ENCODE measurements around the gene HSD3B2. TPM values are rescaled to one million over a fixed set of nuclear protein-coding genes. Genes with fewer than 3 reads are reported as not detected.

Gene HSD3B2
- total RNA-seq, 1 experiment from 2014 or later, result not detected

- H2BK120ac ChIP-seq (ENCODE audit: low read depth, low read length, poor library complexity, severe bottlenecking), result no peak overlapping the region
- no peak overlapping the region for H3T11ph ChIP-seq (ENCODE audit: low read length)
- H3K18ac ChIP-seq (ENCODE audit: insufficient read length, low read depth, low read length), result no peak overlapping the region
- no peak overlapping the region for H4K91ac ChIP-seq (ENCODE audit: insufficient read length, low read depth, low read length)
- peaks cover 9 to 15% of the 10 kb centered on the region in 2 experiments for H3K4me1 Mint-ChIP-seq
- H3K27ac Mint-ChIP-seq, result no peak overlapping the region
- no peaks in the 10 kb centered on the region for H3K27me3 ChIP-seq (ENCODE audit: insufficient read depth, low read length)
- H2BK5ac ChIP-seq (ENCODE audit: insufficient read length, low read length), result no peak overlapping the region
- no peak overlapping the region for H3K23ac ChIP-seq (ENCODE audit: insufficient read length, low read depth, low read length)
- H3K4me1 ChIP-seq (ENCODE audit: insufficient read depth, low read length), result no peaks in the 10 kb centered on the region; the same call in 1 of the 2 replicates
- TF ChIP-seq, protein P1, sequence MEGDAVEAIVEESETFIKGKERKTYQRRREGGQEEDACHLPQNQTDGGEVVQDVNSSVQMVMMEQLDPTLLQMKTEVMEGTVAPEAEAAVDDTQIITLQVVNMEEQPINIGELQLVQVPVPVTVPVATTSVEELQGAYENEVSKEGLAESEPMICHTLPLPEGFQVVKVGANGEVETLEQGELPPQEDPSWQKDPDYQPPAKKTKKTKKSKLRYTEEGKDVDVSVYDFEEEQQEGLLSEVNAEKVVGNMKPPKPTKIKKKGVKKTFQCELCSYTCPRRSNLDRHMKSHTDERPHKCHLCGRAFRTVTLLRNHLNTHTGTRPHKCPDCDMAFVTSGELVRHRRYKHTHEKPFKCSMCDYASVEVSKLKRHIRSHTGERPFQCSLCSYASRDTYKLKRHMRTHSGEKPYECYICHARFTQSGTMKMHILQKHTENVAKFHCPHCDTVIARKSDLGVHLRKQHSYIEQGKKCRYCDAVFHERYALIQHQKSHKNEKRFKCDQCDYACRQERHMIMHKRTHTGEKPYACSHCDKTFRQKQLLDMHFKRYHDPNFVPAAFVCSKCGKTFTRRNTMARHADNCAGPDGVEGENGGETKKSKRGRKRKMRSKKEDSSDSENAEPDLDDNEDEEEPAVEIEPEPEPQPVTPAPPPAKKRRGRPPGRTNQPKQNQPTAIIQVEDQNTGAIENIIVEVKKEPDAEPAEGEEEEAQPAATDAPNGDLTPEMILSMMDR (conservative IDR thresholded peaks at IDR 0.05), result no peak
- H4K5ac ChIP-seq (ENCODE audit: insufficient read length, low read depth, low read length), result no peak overlapping the region
- H4K20me1 ChIP-seq (ENCODE audit: control insufficient read depth, insufficient read depth, insufficient read length), result no peaks in the 10 kb centered on the region
- no peak overlapping the region for H2AFZ ChIP-seq (ENCODE audit: low read length)
- no peak overlapping the region for H3K4me2 ChIP-seq (ENCODE audit: insufficient read depth, insufficient read length, low read length)
- H3K36me3 Mint-ChIP-seq (ENCODE audit: insufficient read depth in 1 of 3, low read depth in 3 of 3), result no peaks in the 10 kb centered on the region
- no peak overlapping the region for H3K27ac ChIP-seq (ENCODE audit: insufficient read length, low read depth, low read length)
- no peaks in the 10 kb centered on the region; the same call in 1 of the 2 replicates for H3K27me3 Mint-ChIP-seq (ENCODE audit: low read depth)
- H2BK12ac ChIP-seq (ENCODE audit: insufficient read length, low read depth, low read length), result no peak overlapping the region
- peaks cover 0 to 7% of the 10 kb centered on the region in 2 experiments for H3K9me3 Mint-ChIP-seq
- no CpG with 5 or more reads among the region's 1 CpG for WGBS (ENCODE audit: extremely low coverage, insufficient read length, low lambda C conversion rate)
- no peaks in the 10 kb centered on the region for H3K23me2 ChIP-seq (ENCODE audit: insufficient read length, low read depth, low read length, poor library complexity, severe bottlenecking)
- H2BK20ac ChIP-seq (ENCODE audit: low read depth, low read length, poor library complexity, severe bottlenecking), result no peak overlapping the region
- no peak overlapping the region for H2AK5ac ChIP-seq (ENCODE audit: insufficient read length, low read length)
- no peak overlapping the region for H3K4ac ChIP-seq (ENCODE audit: low read depth, low read length)
- H3K9ac ChIP-seq (ENCODE audit: extremely low read depth, insufficient read length, low read length), result no peak overlapping the region
- no peak overlapping the region for H3K4me3 Mint-ChIP-seq
- no peak for DNase-seq
- H2BK15ac ChIP-seq (ENCODE audit: low read depth, low read length), result no peak overlapping the region
- no peak overlapping the region for H3K56ac ChIP-seq (ENCODE audit: insufficient read length, low read depth, low read length)
- H3K79me2 ChIP-seq (ENCODE audit: insufficient read depth, low read length), result no peaks in the 10 kb centered on the region
- H3K79me1 ChIP-seq (ENCODE audit: insufficient read depth, low read depth, low read length, poor library complexity, severe bottlenecking), result no peaks in the 10 kb centered on the region
- H4K8ac ChIP-seq (replicated peaks; ENCODE audit: insufficient read length, low read depth, low read length), result no peak overlapping the region
- no peaks in the 10 kb centered on the region for H3K9me3 ChIP-seq (ENCODE audit: control insufficient read depth, low read depth, low read length)
- no peak overlapping the region for H3K14ac ChIP-seq (ENCODE audit: insufficient read depth, low read length)
Measured at GRCh38 chr1:119375366-119375765, 39.6 kb upstream of the HSD3B2 start.
